Tibial nerve (tissue), 4 donors: ENCODE data around the gene PLCE1. TPM values are rescaled to one million over a fixed set of nuclear protein-coding genes. Genes with fewer than 3 reads are reported as not detected.

ENCODE experiments used
- DNase-seq, 2 donors: peaks; one replicate each; pipeline ENCODE4 v3.0.0-alpha.2; 2019; ENCODE audit warnings: low spot score in 2 of 2
- H3K27ac ChIP-seq, 4 donors: fragments of 200-600 bp; sonication (generic) in 3 of 4; one replicate each; pipeline ENCODE4 v1.5.1; 2017 to 2019; ENCODE audit warnings: mild to moderate bottlenecking in 1 of 4
- H3K27me3 ChIP-seq, 2 donors: fragments of 200-600 bp; sonication (generic) in 1 of 2; one replicate each; pipeline versions ENCODE4 v1.5.1 to v1.6.0; 2017 to 2019
- H3K36me3 ChIP-seq, 3 donors: fragments of 200-600 bp; sonication (generic); one replicate each; pipeline ENCODE4 v1.5.1; 2018 to 2019
- H3K4me1 ChIP-seq, 4 donors: fragments of 200-600 bp; sonication (generic) in 3 of 4; one replicate each; pipeline ENCODE4 v1.5.1; 2017 to 2019
- H3K4me3 ChIP-seq, 4 donors: fragments of 200-600 bp; sonication (generic) in 3 of 4; one replicate each; pipeline ENCODE4 v1.5.1; 2017 to 2019; ENCODE audit warnings: mild to moderate bottlenecking in 1 of 4, moderate library complexity in 1 of 4
- H3K9me3 ChIP-seq, 4 donors: fragments of 200-600 bp; sonication (generic) in 3 of 4; one replicate each; pipeline ENCODE4 v1.5.1; 2017 to 2019
- EP300 ChIP-seq, 2 donors: sonication (generic); formaldehyde crosslinking; IDR thresholded peaks; one replicate each; pipeline ENCODE4 v1.6.1; 2017; ENCODE audit warnings: antibody characterized with exemption in 2 of 2, mild to moderate bottlenecking in 1 of 2
- POLR2A ChIP-seq, 2 donors: fragments of 450-650 bp; IDR thresholded peaks; one replicate each; pipeline ENCODE4 v1.6.1; 2017; ENCODE audit warnings: antibody characterized with exemption in 2 of 2, mild to moderate bottlenecking in 2 of 2, moderate library complexity in 2 of 2
- WGBS, 2 donors: methylation state at CpG; one replicate each; pipeline ENCODE4 v1.1.5; 2018; 5-methylcytosine and 5-hydroxymethylcytosine counted together
- total RNA-seq, 4 donors: library from RNA; depleted of rRNA; stranded (reverse); fragments of >200 nt; gene quantifications; one replicate each; pipeline ENCODE4 v1.1.0, GENCODE V29; 2016
- TF ChIP-seq, protein P1 (sequence below), 5 experiments: fragments of 200-600 bp in 3 of 5; fragments of 450-650 bp in 2 of 5; sonication (generic) in 3 of 5; IDR thresholded peaks; one replicate each; pipeline ENCODE4 v1.5.1; 2016 to 2019; ENCODE audit warnings: antibody characterized with exemption in 5 of 5, mild to moderate bottlenecking in 3 of 5, moderate library complexity in 2 of 5

The PLCE1 gene
- total RNA-seq, 4 donors from 2014 or later, result 16.3 to 30.6 (median 22.7) TPM

DNA sequence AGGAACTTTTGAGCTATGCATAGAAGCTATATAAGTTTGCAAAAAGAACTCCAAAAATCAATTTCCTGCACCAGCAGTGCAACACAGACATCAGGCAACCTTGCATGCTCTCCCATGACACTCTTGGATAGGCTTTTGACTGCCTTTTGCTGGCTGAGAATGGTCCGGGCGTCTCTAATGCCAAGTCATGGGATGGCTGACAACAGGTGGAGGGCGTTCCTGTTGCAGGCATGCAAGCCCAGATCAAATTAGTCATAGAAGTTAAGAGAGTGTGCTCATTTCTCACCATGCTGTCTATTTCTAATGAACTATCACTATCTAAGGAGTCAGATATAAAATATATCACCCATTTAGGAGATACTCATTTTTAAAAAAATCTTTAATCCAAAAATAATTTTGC lies 8.4 kb downstream of the PLCE1 start:
- peaks cover 0 to 72% (median 20%) of the 10 kb centered on the region in 4 donors for H3K4me1 ChIP-seq
- no peaks in the 10 kb centered on the region for H3K36me3 ChIP-seq
- H3K27me3 ChIP-seq, result no peaks in the 10 kb centered on the region
- H3K9me3 ChIP-seq, result no peaks in the 10 kb centered on the region
- H3K27ac ChIP-seq, result peak overlapping the region in 1 of 4 donors; percentile 79
- DNase-seq, result no peak
- H3K4me3 ChIP-seq, result no peak overlapping the region
- WGBS, 2 donors, result 72 to 79% methylated on average over 3 of the region's 3 CpGs
- TF ChIP-seq EP300 (IDR thresholded peaks at IDR 0.05) (no peak), POLR2A (IDR thresholded peaks at IDR 0.05) (no peak)
- TF ChIP-seq, protein P1, sequence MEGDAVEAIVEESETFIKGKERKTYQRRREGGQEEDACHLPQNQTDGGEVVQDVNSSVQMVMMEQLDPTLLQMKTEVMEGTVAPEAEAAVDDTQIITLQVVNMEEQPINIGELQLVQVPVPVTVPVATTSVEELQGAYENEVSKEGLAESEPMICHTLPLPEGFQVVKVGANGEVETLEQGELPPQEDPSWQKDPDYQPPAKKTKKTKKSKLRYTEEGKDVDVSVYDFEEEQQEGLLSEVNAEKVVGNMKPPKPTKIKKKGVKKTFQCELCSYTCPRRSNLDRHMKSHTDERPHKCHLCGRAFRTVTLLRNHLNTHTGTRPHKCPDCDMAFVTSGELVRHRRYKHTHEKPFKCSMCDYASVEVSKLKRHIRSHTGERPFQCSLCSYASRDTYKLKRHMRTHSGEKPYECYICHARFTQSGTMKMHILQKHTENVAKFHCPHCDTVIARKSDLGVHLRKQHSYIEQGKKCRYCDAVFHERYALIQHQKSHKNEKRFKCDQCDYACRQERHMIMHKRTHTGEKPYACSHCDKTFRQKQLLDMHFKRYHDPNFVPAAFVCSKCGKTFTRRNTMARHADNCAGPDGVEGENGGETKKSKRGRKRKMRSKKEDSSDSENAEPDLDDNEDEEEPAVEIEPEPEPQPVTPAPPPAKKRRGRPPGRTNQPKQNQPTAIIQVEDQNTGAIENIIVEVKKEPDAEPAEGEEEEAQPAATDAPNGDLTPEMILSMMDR (IDR thresholded peaks at IDR 0.05), result no peak

- Histone ChIP-seq H3K27me3 (no peaks in the 10 kb centered on the region), H3K27ac (no peak overlapping the region), H3K4me3 (no peak overlapping the region), H3K9me3 (no peaks in the 10 kb centered on the region), H3K36me3 (no peaks in the 10 kb centered on the region), H3K4me1 (peaks cover 0 to 72% (median 25%) of the 10 kb centered on the region in 4 donors)
- TF ChIP-seq, protein P1 (IDR thresholded peaks at IDR 0.05), result no peak
- TF ChIP-seq EP300 (IDR thresholded peaks at IDR 0.05) (no peak), POLR2A (IDR thresholded peaks at IDR 0.05) (no peak)
- DNase-seq, result no peak
- WGBS, 2 donors, result 86 to 89% methylated on average over 3 of the region's 3 CpGs
Measured at GRCh38 chr10:94003488-94003887, 9.8 kb downstream of the PLCE1 start.

DNA sequence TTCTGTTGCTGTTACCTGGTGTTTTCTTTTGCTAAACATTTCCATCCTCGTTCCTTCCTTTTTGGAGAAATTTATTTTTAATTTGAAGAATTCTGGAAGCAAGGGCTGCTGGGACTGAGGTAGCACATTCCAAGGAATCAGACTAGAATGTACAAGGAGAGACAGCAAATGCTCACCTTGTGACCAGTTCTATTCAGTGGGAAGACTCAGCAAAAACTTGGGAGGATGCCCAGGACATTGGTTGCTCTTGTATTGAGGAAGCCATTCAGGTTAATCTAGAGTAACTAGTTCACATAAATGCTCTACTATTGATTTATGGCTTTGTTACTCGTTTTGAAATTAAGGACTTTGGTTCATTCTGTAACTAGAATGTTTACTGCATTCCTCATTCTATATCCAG lies 11.3 kb downstream of the PLCE1 start:
- no peak overlapping the region for H3K4me3 ChIP-seq
- TF ChIP-seq, protein P1 (IDR thresholded peaks at IDR 0.05), result no peak
- TF ChIP-seq EP300 (IDR thresholded peaks at IDR 0.05) (no peak), POLR2A (IDR thresholded peaks at IDR 0.05) (no peak)
- H3K27ac ChIP-seq, result peak overlapping the region in 1 of 4 donors; percentile 20
- no peaks in the 10 kb centered on the region for H3K36me3 ChIP-seq
- DNase-seq, result no peak
- peaks cover 0 to 57% (median 17%) of the 10 kb centered on the region in 4 donors for H3K4me1 ChIP-seq
- H3K27me3 ChIP-seq, result no peaks in the 10 kb centered on the region
- WGBS, 2 donors, result 53 to 59% methylated on average over 2 of the region's 2 CpGs
- no peaks in the 10 kb centered on the region for H3K9me3 ChIP-seq

DNA sequence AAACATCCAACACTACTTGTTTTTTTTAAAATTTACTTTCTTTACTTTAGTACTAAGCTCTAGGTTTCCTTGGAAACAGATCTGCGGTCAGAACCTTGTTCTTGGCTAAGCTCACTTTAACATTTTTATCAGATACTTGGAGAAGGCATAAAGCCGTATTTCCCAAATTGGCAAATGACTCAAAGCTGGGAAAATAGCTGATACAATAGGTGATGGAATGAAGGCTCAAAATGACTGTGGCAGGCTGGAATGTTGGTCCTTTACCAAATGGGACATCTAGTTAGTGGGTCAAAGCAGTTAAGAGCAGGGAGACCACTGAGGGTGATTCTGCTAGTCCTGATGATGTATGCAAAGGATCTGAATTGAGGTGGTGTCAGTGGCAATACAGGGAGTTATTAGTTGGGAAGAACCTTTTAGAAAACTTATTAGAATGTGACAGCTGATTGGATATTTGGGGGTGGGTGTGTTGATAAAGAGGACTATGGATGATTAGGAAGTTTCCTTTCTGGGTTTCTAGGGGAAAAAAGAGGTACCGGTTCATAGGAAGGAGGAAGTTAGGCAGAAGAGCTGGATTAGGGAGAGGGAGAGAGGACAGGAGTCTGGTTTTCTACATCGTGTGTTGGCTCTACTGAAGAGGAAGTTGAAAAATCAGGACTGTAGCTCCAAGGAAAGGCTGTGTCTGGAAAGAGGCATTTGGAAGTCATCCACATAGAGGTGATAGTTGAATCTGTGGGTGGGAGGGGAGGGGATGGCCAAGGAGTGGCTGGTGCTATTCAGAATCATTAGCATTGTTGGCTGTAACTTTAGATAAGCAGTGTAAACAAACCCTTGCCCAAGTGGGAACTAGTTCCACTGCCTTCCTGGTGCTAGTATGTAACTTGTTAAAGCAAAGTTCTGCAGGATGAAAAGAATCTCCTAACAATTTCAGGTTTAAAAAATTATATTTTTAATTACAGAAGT lies 13.1 kb downstream of the PLCE1 start:
- no peak overlapping the region for H3K4me3 ChIP-seq
- H3K27ac ChIP-seq, result peak overlapping the region in 3 of 4 donors; percentile 32 to 72 (median 58)
- no peaks in the 10 kb centered on the region for H3K9me3 ChIP-seq
- no peaks in the 10 kb centered on the region for H3K36me3 ChIP-seq
- TF ChIP-seq POLR2A (IDR thresholded peaks at IDR 0.05) (no peak), EP300 (IDR thresholded peaks at IDR 0.05) (no peak)
- TF ChIP-seq, protein P1 (IDR thresholded peaks at IDR 0.05), result no peak
- H3K4me1 ChIP-seq, result peaks cover 0 to 41% (median 12%) of the 10 kb centered on the region in 4 donors
- H3K27me3 ChIP-seq, result no peaks in the 10 kb centered on the region
- 33 to 38% methylated on average over 4 of the region's 4 CpGs for WGBS, 2 donors
- DNase-seq, result no peak

- H3K27ac ChIP-seq, result no peak overlapping the region
- peaks cover 0 to 29% (median 10%) of the 10 kb centered on the region in 4 donors for H3K4me1 ChIP-seq
- H3K9me3 ChIP-seq, result no peaks in the 10 kb centered on the region
- no peaks in the 10 kb centered on the region for H3K36me3 ChIP-seq
- no peaks in the 10 kb centered on the region for H3K27me3 ChIP-seq
- TF ChIP-seq, protein P1 (IDR thresholded peaks at IDR 0.05), result no peak
- TF ChIP-seq POLR2A (IDR thresholded peaks at IDR 0.05) (no peak), EP300 (IDR thresholded peaks at IDR 0.05) (no peak)
- no peak overlapping the region for H3K4me3 ChIP-seq
- no peak for DNase-seq
- WGBS, 2 donors, result 91 to 93% methylated on average over 2 of the region's 2 CpGs
Measured at GRCh38 chr10:94008526-94008925, 14.8 kb downstream of the PLCE1 start.
